HCT116 (cell line): ENCODE data around the gene PIGQ. TPM values are rescaled to one million over a fixed set of nuclear protein-coding genes. Genes with fewer than 3 reads are reported as not detected.

ENCODE experiments used
- ATAC-seq: fragments of 200-7000 bp; cut with Tn5 transposase; 2 replicates; pipeline ENCODE4 v1.9.1; 2020; ENCODE audit warnings: mild to moderate bottlenecking, moderate library complexity
- BruUV-seq: library from RNA; stranded (reverse); fragments of 400-500 nt; replicated peaks from 2 replicates; lab custom pipeline; 2021; lab: Mats Ljungman, UMichigan
- CTCF ChIA-PET: fragments of 300-600 bp; sonication (Branson Sonifier 250); formaldehyde crosslinking; loops from one replicate; lab custom pipeline; 2021; ENCODE audit warnings: antibody characterized with exemption; lab: Charles Lee
- POLR2A ChIA-PET: fragments of 300-600, 350-600 bp; sonication (Branson Sonifier 250); formaldehyde crosslinking; loops from one replicate; lab custom pipeline; 2021; ENCODE audit warnings: antibody characterized with exemption; lab: Charles Lee
- RAD21 ChIA-PET, 2 experiments: fragments of 300-600 bp; sonication (Branson Sonifier 250); formaldehyde crosslinking; loops; one replicate each; lab custom pipeline; 2023; ENCODE audit warnings: low total read pairs in 2 of 2; ENCODE audit not compliant: uncharacterized antibody in 2 of 2, unreplicated experiment in 2 of 2, low non-redundant PET in 1 of 2; lab: Charles Lee
- DNase-seq: peaks from one replicate; pipeline ENCODE4 v3.0.0-alpha.2; 2010; ENCODE audit warnings: low read depth, low spot score
- H2AFZ ChIP-seq: fragments of 200-600 bp; shearing (Covaris generic), sonication (generic); 2 replicates; pipeline ENCODE4 v1.6.1; 2017; ENCODE audit warnings: low read depth, mixed run types, mixed read lengths, antibody characterized with exemption, low read length; ENCODE audit not compliant: poor library complexity, severe bottlenecking
- H3K27ac ChIP-seq: 2 replicates; pipeline ENCODE4 v1.5.1; 2012; ENCODE audit warnings: low read depth, low read length
- H3K27me3 ChIP-seq: fragments of 200-600 bp; sonication (generic); 2 replicates; pipeline ENCODE4 v1.6.1; 2016; ENCODE audit warnings: mixed run types, low read length, mixed read lengths; ENCODE audit not compliant: insufficient read depth
- H3K36me3 ChIP-seq, 2 experiments: fragments of 200-500 bp in 1 of 2; fragments of 200-600 bp in 1 of 2; sonication (Bioruptor generic) in 1 of 2; sonication (generic) in 1 of 2; 2 replicates each; pipeline versions ENCODE4 v1.5.1 to v1.6.1; 2014 to 2016; ENCODE audit warnings: low read length in 2 of 2, inconsistent platforms in 1 of 2, mixed read lengths in 1 of 2, mixed run types in 1 of 2; ENCODE audit not compliant: insufficient read depth in 2 of 2, control insufficient read depth in 1 of 2
- H3K4me1 ChIP-seq, 2 experiments: fragments of 200-600 bp in 1 of 2; sonication (generic) in 1 of 2; 2 replicates each; pipeline versions ENCODE4 v1.5.1 to v1.6.1; 2012 to 2017; ENCODE audit warnings: low read length in 2 of 2, inconsistent platforms in 1 of 2, mild to moderate bottlenecking in 1 of 2, mixed read lengths in 1 of 2, mixed run types in 1 of 2, moderate library complexity in 1 of 2; ENCODE audit not compliant: insufficient read depth in 2 of 2, control insufficient read depth in 1 of 2
- H3K4me2 ChIP-seq: fragments of 200-600 bp; sonication (generic); 2 replicates; pipeline ENCODE4 v1.6.1; 2017; ENCODE audit warnings: mixed run types, low read length, mixed read lengths
- H3K4me3 ChIP-seq, 2 experiments: fragments of 200-600 bp in 1 of 2; sonication (generic) in 1 of 2; replicated peaks in 1 of 2; 2 replicates each; pipeline ENCODE4 v1.5.1; 2011 to 2016; ENCODE audit warnings: low read length in 2 of 2, control low read depth in 1 of 2, low read depth in 1 of 2, mild to moderate bottlenecking in 1 of 2, mixed read lengths in 1 of 2, mixed run types in 1 of 2
- H3K79me2 ChIP-seq: fragments of 200-600 bp; sonication (generic); 2 replicates; pipeline ENCODE4 v1.6.1; 2017; ENCODE audit warnings: mild to moderate bottlenecking, mixed run types, low read length, moderate library complexity, mixed read lengths; ENCODE audit not compliant: insufficient read depth
- H3K9ac ChIP-seq: fragments of 200-600 bp; sonication (generic); 2 replicates; pipeline ENCODE4 v1.6.1; 2016; ENCODE audit warnings: low read length, mixed read lengths
- H3K9me2 ChIP-seq: fragments of 200-600 bp; sonication (generic), shearing (Covaris generic); 2 replicates; pipeline ENCODE4 v1.6.1; 2017; ENCODE audit warnings: mixed run types, mild to moderate bottlenecking, moderate library complexity; ENCODE audit not compliant: insufficient read depth
- H3K9me3 ChIP-seq, 2 experiments: fragments of 200-500 bp in 1 of 2; fragments of 200-600 bp in 1 of 2; sonication (Bioruptor generic) in 1 of 2; sonication (generic) in 1 of 2; 2 replicates each; pipeline ENCODE4 v1.6.1; 2014 to 2017; ENCODE audit warnings: low read length in 2 of 2, mixed read lengths in 2 of 2, inconsistent platforms in 1 of 2, low read depth in 1 of 2, mild to moderate bottlenecking in 1 of 2, mixed run types in 1 of 2, moderate library complexity in 1 of 2; ENCODE audit not compliant: control insufficient read depth in 1 of 2, insufficient read depth in 1 of 2
- H4K20me1 ChIP-seq: fragments of 200-600 bp; sonication (generic), shearing (Covaris generic); 2 replicates; pipeline ENCODE4 v1.6.1; 2017; ENCODE audit warnings: mixed run types, mild to moderate bottlenecking, moderate library complexity; ENCODE audit not compliant: insufficient read depth
- ATF3 ChIP-seq: IDR thresholded peaks from 2 replicates; pipeline ENCODE4 v1.6.1; 2012
- CBX3 ChIP-seq: IDR thresholded peaks from 2 replicates; pipeline ENCODE4 v1.6.1; 2012; ENCODE audit warnings: low read depth
- CEBPB ChIP-seq: IDR thresholded peaks from 2 replicates; pipeline ENCODE4 v1.6.1; 2012; ENCODE audit warnings: low read depth
- CTCF ChIP-seq, 3 experiments: fragments of 200-600 bp in 1 of 3; sonication (generic) in 1 of 3; IDR thresholded peaks in 2 of 3; conservative IDR thresholded peaks in 1 of 3; 2 replicates each; pipeline ENCODE4 v1.5.1; 2012 to 2017; ENCODE audit warnings: low read depth in 2 of 3, low read length in 2 of 3, antibody characterized with exemption in 1 of 3, borderline replicate concordance in 1 of 3, control low read depth in 1 of 3, mild to moderate bottlenecking in 1 of 3, mixed read lengths in 1 of 3, mixed run types in 1 of 3, moderate library complexity in 1 of 3; ENCODE audit not compliant: insufficient read depth in 1 of 3
- EGR1 ChIP-seq: IDR thresholded peaks from 2 replicates; pipeline ENCODE4 v1.6.1; 2012; ENCODE audit warnings: low read depth
- ELF1 ChIP-seq: IDR thresholded peaks from 2 replicates; pipeline ENCODE4 v1.6.1; 2012; ENCODE audit warnings: low read depth, borderline replicate concordance
- EZH2 ChIP-seq: fragments of 200-600 bp; sonication (generic); IDR thresholded peaks from 2 replicates; pipeline ENCODE4 v1.6.1; 2017; ENCODE audit warnings: antibody characterized with exemption, mixed run types
- EZH2phosphoT487 ChIP-seq: fragments of 200-600 bp; IDR thresholded peaks from 2 replicates; pipeline ENCODE4 v1.6.1; 2018; ENCODE audit warnings: antibody characterized with exemption, borderline replicate concordance
- FOSL1 ChIP-seq: IDR thresholded peaks from 2 replicates; pipeline ENCODE4 v1.6.1; 2012; ENCODE audit warnings: low read depth
- JUND ChIP-seq: IDR thresholded peaks from 2 replicates; pipeline ENCODE4 v1.6.1; 2012
- MAX ChIP-seq: IDR thresholded peaks from 2 replicates; pipeline ENCODE4 v1.6.1; 2012
- POLR2A ChIP-seq: IDR thresholded peaks from 2 replicates; pipeline ENCODE4 v1.7.0; 2011; ENCODE audit warnings: borderline replicate concordance; ENCODE audit not compliant: insufficient read depth, insufficient read length; ENCODE audit errors: extremely low read depth
- POLR2AphosphoS5 ChIP-seq: IDR thresholded peaks from 2 replicates; pipeline ENCODE4 v1.6.1; 2011; ENCODE audit warnings: mild to moderate bottlenecking, low read depth, low read length, moderate library complexity
- SIN3A ChIP-seq: IDR thresholded peaks from 2 replicates; pipeline ENCODE4 v1.6.1; 2012; ENCODE audit warnings: low read depth
- SP1 ChIP-seq: IDR thresholded peaks from 2 replicates; pipeline ENCODE4 v1.6.1; 2012; ENCODE audit warnings: low read depth
- SRF ChIP-seq: IDR thresholded peaks from 2 replicates; pipeline ENCODE4 v1.6.1; 2012; ENCODE audit warnings: low read depth
- TCF7L2 ChIP-seq: IDR thresholded peaks from 2 replicates; pipeline ENCODE4 v1.7.0; 2011; ENCODE audit warnings: borderline replicate concordance, inconsistent platforms; ENCODE audit not compliant: insufficient read depth, insufficient read length; ENCODE audit errors: extremely low read depth
- YY1 ChIP-seq: IDR thresholded peaks from 2 replicates; pipeline ENCODE4 v1.6.1; 2011; ENCODE audit warnings: low read length, low read depth, moderate library complexity, mild to moderate bottlenecking; ENCODE audit not compliant: insufficient replicate concordance; ENCODE audit errors: extremely low read depth
- ZBTB33 ChIP-seq: IDR thresholded peaks from 2 replicates; pipeline ENCODE4 v1.6.1; 2011; ENCODE audit warnings: mild to moderate bottlenecking, low read length, moderate library complexity; ENCODE audit not compliant: insufficient replicate concordance; ENCODE audit errors: extremely low read depth
- ZNF274 ChIP-seq: fragments of 200-500 bp; sonication (Bioruptor generic); IDR thresholded peaks from 2 replicates; pipeline ENCODE4 v1.6.1; 2014; ENCODE audit warnings: mild to moderate bottlenecking, low read depth, low read length, inconsistent platforms
- intact Hi-C: fragments of 100-400 bp; cut with micrococcal nuclease; formaldehyde crosslinking; loops from 2 replicates; pipeline ENCODE4 v1.10.0; 2022
- total RNA-seq: library from RNA; stranded (reverse); gene quantifications from one replicate; pipeline ENCODE4 v1.2.1, GENCODE V29; 2021; ENCODE audit not compliant: unreplicated experiment

The PIGQ gene
- total RNA-seq, 1 experiment from 2014 or later, result 21.0 TPM

GRCh38 chr16:609984-610383, 40.2 kb downstream of the PIGQ start:
- H4K20me1 ChIP-seq, result no peaks in the 10 kb centered on the region
- no peak overlapping the region for H3K27ac ChIP-seq
- intact Hi-C loops, result no loop called here
- no peaks in the 10 kb centered on the region for H3K27me3 ChIP-seq
- H2AFZ ChIP-seq, result no peak overlapping the region
- ChIA-PET POLR2A (no interaction called here), CTCF (no interaction called here), RAD21 (no interaction called here)
- H3K9me2 ChIP-seq, result no peaks in the 10 kb centered on the region
- no peak for TF ChIP-seq ZBTB33
- no peak for TF ChIP-seq SP1
- no peak for TF ChIP-seq SRF
- no peak for TF ChIP-seq CEBPB
- no peak for TF ChIP-seq EZH2
- no peak for TF ChIP-seq FOSL1
- no peak for TF ChIP-seq CTCF (IDR thresholded peaks at IDR 0.05 in 2 of 3, conservative IDR thresholded peaks at IDR 0.05 in 1 of 3; ENCODE audit: borderline replicate concordance in 1 of 3, insufficient read depth in 1 of 3, low read depth in 2 of 3, low read length in 2 of 3)
- no peak for TF ChIP-seq ELF1
- no peak for TF ChIP-seq JUND
- no peak for TF ChIP-seq POLR2A
- no peak for TF ChIP-seq YY1
- TF ChIP-seq TCF7L2, result no peak
- TF ChIP-seq EGR1, result no peak
- no peak for TF ChIP-seq MAX
- TF ChIP-seq POLR2AphosphoS5, result no peak
- TF ChIP-seq SIN3A, result no peak
- TF ChIP-seq ATF3, result no peak
- TF ChIP-seq ZNF274, result no peak
- no peak for TF ChIP-seq EZH2phosphoT487
- no peak for TF ChIP-seq CBX3
- H3K4me3 ChIP-seq, result no peak overlapping the region
- H3K4me2 ChIP-seq, result no peak overlapping the region
- no peak for ATAC-seq
- H3K9ac ChIP-seq, result no peak overlapping the region
- no peak for DNase-seq
- H3K36me3 ChIP-seq, result no peaks in the 10 kb centered on the region
- H3K79me2 ChIP-seq, result peaks cover 4% of the 10 kb centered on the region; the same call in 1 of the 2 replicates
- no peaks in the 10 kb centered on the region for H3K4me1 ChIP-seq
- BruUV-seq, result no TSS peak
- no peaks in the 10 kb centered on the region for H3K9me3 ChIP-seq
